ENCODE measurements around the gene MGAT4C.
"Not testable (repeated sequence)": the region's sequence is repeated elsewhere in the genome, so short reads cannot be mapped to it uniquely, and the experiment has no call there.

Gene MGAT4C

DNA sequence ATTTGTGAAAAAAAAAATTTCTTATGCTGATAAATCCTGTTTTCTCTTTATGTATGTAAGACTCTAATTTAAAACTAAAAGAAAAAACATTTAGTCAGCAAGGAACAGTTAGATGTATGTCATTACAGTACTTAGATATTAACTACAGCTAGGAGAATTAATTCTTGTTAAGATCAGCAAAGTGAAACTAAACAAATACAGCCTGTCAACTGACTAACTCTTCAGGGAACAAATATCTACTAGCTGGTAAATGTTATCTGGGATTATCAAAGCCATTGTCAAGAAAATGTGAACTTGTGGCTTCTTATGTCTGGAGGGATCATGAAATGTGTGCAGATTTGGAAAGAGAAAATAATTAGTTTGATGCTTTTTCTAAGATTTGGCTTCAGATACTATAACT lies 27.5 kb downstream of the MGAT4C start:
- no peak for DNase-seq

GRCh38 chr12:86226481-86226880 lies 29.7 kb downstream of the MGAT4C start:
- no peak for DNase-seq

- DNase-seq, result no peak
Observed at GRCh38 chr12:86216591-86216990, 39.6 kb downstream of the MGAT4C start.

GRCh38 chr12:86213012-86213411 lies 43.2 kb downstream of the MGAT4C start:
- no peak for DNase-seq

- DNase-seq, result no peak
Observed at GRCh38 chr12:86198696-86199444, 57.3 kb downstream of the MGAT4C start.

DNA sequence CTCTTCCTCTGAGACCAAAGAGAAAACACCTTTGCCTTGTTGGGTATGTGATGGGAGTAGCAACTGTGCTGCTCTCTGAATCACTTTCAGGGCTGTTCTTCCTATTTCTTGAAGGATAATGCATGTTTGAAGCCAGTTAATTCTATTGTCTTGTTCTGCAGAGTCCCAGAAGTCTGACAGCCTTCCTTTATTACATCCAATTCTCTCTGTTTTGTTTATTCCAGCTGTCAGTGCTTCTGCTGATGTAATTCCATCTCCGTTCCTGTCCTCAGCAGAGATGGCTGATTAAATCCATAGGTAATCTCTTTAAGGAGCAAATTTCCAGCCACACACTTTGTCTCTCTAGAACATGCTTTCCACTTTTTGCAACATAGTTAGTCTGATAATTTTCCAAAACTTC lies 59.7 kb downstream of the MGAT4C start:
- DNase-seq, result no peak

DNA sequence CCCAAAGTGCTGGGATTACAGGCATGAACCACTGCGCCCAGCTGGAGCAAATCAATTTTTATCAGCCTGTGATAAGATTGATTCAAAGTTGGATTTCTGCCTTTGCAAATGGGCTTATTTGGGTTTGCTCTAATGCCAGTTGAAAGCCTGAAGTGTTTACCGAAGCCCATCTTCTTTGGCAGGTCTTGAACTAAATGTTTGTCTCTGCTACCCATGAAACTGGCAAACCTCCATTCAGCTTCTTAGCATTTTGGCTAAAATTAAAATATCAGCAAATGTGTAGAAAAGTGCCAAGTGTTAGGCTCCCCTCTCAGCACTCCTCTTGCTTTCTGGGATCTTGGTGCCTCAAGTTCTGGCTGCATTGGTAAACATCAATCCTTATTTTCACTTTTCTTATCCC lies 61.5 kb downstream of the MGAT4C start:
- DNase-seq, result no peak

- no peak for DNase-seq
Observed at GRCh38 chr12:86193931-86194330, 62.3 kb downstream of the MGAT4C start.

GRCh38 chr12:86188226-86188625 lies 68.0 kb downstream of the MGAT4C start:
- no peak for DNase-seq

DNA sequence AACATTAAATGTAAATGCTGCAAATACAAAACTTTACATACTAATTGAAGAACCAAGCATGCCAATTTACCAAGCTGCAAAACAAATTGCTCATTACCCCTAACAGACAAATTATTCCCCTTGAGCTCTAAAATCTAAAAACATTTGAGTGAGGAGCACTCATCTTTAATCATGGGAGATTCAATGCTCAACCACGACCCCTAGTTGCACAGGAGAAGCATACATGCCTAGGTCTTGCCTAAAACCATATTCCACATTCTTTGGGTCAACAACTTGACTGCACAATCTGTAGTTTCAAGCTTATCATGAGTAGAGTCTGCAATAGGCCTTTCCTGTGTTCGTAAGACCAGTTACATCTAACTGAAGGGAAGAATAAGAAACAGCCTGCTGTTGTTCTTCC lies 69.7 kb downstream of the MGAT4C start:
- no peak for DNase-seq

GRCh38 chr12:86179855-86180254 lies 76.3 kb downstream of the MGAT4C start:
- no peak for DNase-seq

DNA sequence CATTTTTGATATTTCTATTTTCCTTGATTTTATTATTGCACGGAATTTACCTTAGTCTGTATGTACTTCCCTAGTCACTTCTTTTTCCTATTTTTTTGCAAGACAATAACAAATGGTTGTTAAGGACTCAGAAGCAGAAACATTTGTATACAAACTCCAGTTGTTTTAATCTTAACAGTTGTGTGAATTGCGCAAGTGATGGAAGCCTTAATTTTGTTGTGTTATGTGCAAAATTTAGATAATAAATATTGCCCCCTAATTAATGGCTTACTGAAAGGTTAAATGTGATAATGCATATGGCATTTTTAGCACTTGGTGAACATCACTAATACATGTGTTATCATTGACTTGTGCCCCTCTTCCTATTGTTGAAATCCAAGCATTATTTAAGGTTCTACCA lies 82.0 kb downstream of the MGAT4C start:
- DNase-seq, result no peak

DNA sequence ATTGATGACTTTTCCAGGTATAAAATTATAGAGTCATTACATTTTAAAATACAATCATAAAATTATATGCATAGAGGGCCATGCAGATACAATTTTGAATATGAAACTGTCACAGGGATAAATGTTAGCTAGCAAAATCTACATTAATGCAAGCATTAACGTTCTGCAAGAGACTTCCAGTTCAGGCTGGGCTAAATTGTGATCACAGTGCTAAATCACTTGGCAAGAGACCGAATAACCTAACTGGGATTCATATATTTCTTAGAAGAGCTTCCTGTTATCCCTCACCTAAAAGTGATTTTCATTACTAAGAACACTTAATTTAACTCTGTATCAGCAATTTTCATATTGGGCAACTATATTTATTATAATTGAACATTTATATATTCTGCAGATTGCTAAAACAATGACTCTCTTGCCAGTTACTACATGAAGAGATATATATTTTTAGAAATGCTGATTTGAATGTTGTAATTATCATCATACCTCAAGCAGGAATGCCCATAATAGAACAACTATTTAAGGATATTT lies 83.2 kb downstream of the MGAT4C start:
- no peak for DNase-seq

DNA sequence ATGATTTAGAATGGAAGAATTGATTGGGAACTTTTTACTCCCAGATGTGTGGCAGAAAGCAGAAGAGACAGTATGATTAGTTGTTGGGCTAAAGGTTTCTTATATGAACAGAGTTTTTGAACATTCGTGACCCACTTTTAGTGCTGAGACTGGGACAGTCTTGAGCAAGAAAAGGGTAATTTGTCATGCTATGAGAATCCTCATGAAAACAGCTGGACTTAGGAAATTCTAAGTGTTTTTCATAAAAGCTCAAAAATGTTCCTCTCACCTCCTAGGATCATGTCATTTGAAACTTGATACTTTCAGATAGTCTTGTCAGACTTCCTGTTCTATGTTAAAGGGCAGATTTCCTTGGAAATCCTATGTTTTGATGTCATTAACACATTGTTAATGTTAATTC lies 86.1 kb downstream of the MGAT4C start:
- no peak for DNase-seq

DNA sequence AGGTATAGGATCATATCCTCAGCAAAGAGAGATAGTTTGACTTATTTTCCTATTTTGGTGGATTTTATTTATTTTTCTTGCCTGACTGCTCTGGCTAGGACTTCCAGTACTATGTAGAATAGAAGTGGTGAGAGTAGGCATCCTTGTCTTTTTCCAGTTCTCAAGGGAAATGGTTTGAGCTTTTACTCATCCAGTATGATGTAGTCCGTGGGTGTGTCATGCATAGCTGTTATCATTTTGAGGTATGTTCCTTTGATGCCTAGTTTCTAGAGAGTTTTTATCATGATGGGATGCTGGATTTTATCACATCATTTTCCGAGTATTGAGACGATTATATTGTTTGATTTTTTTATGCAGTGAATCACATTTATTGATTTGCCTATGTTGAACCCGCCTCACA lies 97.2 kb downstream of the MGAT4C start:
- DNase-seq, result no peak

- no peak for DNase-seq
Observed at GRCh38 chr12:86154620-86155019, 101.6 kb downstream of the MGAT4C start.

- no peak for DNase-seq
Observed at GRCh38 chr12:86148612-86149011, 107.6 kb downstream of the MGAT4C start.

- DNase-seq, result no peak
Observed at GRCh38 chr12:86148071-86148470, 108.1 kb downstream of the MGAT4C start.

DNA sequence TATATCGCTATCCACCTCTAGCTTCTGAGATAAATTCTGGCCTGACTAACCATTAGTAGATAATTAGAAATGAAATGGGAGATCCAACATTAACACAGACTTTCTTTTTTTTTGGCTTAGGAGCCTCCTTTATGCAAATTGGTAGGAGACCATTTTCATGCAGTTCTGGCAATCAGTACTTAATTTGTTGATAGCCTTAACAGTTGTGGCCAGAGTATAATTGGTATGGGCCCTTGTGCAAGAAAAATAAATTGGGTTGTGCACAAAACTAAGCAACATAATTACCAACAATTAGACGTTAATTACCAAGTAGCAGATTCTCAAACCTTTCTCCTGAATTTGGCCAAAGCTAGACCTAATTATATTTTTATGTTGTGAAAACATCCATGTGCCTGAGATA lies 111.0 kb downstream of the MGAT4C start:
- no peak for DNase-seq

GRCh38 chr12:86143162-86143561 lies 113.0 kb downstream of the MGAT4C start:
- no peak for DNase-seq

GRCh38 chr12:86139671-86140070 lies 116.5 kb downstream of the MGAT4C start:
- DNase-seq, result no peak

DNA sequence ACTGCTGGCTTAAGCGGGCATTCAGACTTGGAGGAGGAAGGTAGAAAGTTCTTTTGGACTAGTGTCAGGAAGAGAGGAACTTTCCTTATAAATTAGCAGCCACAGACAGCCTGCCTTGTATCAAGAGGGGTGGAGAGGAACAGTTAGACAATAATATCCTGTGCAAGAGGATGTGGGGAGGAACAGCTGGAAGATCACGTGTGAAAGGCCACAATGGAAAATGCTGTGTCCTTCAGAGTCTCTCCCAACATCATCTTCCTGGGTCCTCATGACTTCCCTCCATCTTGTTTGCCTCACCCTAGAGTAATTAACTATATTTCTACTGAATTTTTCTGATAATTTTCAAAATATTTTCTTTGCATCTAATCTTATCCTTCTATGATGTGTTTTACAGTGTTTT lies 117.4 kb downstream of the MGAT4C start:
- DNase-seq, result no peak

DNA sequence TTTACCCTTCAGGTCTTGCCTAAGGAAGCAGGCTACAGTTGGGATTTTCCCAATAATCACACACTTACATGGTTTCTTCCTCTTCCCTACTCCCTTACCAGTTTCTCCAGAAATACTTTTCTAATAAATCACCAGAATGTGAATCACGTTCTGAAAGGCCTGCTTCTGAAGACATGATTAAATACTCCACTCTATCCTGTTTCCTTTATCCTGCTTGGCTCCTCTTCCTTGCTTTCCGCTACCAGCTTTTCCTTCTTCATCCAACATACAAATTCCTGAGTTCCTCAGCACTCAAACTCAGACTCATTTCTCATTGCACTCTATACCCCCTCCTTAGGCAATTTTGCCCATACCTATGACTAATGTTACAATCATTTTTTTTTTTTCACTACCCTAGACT lies 118.3 kb downstream of the MGAT4C start:
- DNase-seq, result no peak

GRCh38 chr12:86134561-86134960 lies 121.6 kb downstream of the MGAT4C start:
- no peak for DNase-seq

DNA sequence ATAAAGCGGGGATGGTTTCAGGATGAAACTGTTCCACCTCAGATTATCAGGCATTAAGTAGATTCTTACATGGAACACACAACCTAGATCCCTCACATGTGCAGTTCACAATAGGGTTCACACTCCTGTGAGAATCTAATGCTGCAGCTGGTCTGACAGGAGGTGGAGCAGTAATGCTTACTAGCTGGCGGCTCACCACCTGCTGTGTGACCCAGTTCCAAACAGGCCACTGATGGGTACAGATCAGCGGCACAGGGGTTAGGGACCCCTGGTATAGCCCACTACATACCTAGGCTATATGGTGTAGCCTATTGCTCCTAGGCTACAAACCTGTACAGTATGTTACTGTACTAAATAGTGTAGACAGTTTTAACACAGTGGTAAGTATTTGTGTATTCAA lies 129.3 kb downstream of the MGAT4C start:
- not testable (repeated sequence) for DNase-seq
